ENCODE measurements around the gene CMSS1.
A peak's percentile ranks its signal among the peaks of the same experiment; 100 is the strongest.

CMSS1 gene

GRCh38 chr3:100197876-100198275 is 380.2 kb downstream of the CMSS1 start:
- DNase-seq (ENCODE audit: extremely low read depth, low read depth), result no peak
- no peak for TF ChIP-seq CTCF (IDR thresholded peaks at IDR 0.05; ENCODE audit: low read depth, low read length)

GRCh38 chr3:100198579-100199269 is 381.1 kb downstream of the CMSS1 start:
- no peak for DNase-seq (ENCODE audit: extremely low read depth, low read depth)
- no peak for TF ChIP-seq CTCF (IDR thresholded peaks at IDR 0.05; ENCODE audit: low read depth, low read length)

GRCh38 chr3:100205171-100205570 is 387.5 kb downstream of the CMSS1 start:
- peak; percentile 18 for DNase-seq (ENCODE audit: extremely low read depth, low read depth)
- TF ChIP-seq CTCF (IDR thresholded peaks at IDR 0.05; ENCODE audit: low read depth, low read length), result no peak

GRCh38 chr3:100206687-100207086 is 389.0 kb downstream of the CMSS1 start:
- no peak for DNase-seq (ENCODE audit: extremely low read depth, low read depth)
- no peak for TF ChIP-seq CTCF (IDR thresholded peaks at IDR 0.05; ENCODE audit: low read depth, low read length)

- no peak for DNase-seq (ENCODE audit: extremely low read depth, low read depth)
- TF ChIP-seq CTCF (IDR thresholded peaks at IDR 0.05; ENCODE audit: low read depth, low read length), result no peak
Observed at GRCh38 chr3:100207886-100208285, 390.2 kb downstream of the CMSS1 start.

GRCh38 chr3:100209169-100209568 is 391.5 kb downstream of the CMSS1 start:
- TF ChIP-seq CTCF (IDR thresholded peaks at IDR 0.05; ENCODE audit: low read depth, low read length), result no peak
- DNase-seq (ENCODE audit: extremely low read depth, low read depth), result no peak

GRCh38 chr3:100209948-100210771 is 392.5 kb downstream of the CMSS1 start:
- DNase-seq (ENCODE audit: extremely low read depth, low read depth), result no peak
- no peak for TF ChIP-seq CTCF (IDR thresholded peaks at IDR 0.05; ENCODE audit: low read depth, low read length)

All from AG09319 (cell line).